SK-N-MC (cell line): Measurements from ENCODE around the gene ADH5.

Source experiments
- EZH2 ChIP-seq: fragments of 200-600 bp; sonication (generic); IDR thresholded peaks from one replicate; pipeline ENCODE4 v1.6.1; 2017; ENCODE audit warnings: antibody characterized with exemption
- POLR2AphosphoS5 ChIP-seq: IDR thresholded peaks from 2 replicates; pipeline ENCODE4 v1.6.1; 2012; ENCODE audit warnings: mild to moderate bottlenecking, low read depth, low read length, borderline replicate concordance

GRCh38 chr4:99136329-99136728, 47.7 kb upstream of the ADH5 start:
- TF ChIP-seq POLR2AphosphoS5 (no peak), EZH2 (no peak)
